ENCODE results near the gene CA14.

DNA sequence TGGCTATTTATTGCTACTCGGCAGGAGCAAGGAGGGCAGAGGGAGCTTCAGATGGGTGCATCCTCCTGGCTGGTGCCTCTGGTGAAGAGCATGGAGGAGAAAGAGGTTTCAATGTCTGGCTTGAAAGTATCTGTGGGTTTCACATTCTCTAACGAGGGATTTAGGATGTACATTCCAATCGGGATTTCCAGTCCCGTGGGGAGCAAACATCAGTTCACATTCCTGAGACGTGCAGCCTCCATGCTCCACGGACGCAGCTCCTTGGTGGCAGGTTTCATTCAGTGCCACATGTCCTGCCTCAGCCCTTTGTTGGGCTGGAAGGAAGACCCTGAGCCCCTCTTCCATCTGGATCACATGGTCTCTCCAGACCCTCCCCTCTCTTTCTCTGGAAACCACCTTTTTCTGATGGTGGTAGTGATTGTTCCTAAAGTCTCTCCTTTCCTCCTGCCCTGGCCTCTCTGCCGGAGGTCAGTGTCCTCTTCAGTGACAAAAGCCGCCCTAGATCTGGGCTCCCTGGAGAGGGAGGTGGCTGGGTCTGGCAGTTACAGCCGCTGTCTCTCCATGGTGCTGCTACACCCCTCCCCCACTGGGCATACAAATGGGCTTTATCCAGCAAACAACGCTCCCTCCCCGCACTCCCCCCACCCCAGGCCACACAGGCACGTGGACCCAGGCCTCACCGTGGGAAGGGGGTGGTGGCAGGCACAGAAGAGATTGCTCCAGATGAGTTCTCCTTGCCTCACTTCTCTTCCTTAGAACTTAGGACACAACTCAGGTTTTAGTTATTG lies 826 bp upstream of the CA14 start:
- TF ChIP-seq, protein P1, sequence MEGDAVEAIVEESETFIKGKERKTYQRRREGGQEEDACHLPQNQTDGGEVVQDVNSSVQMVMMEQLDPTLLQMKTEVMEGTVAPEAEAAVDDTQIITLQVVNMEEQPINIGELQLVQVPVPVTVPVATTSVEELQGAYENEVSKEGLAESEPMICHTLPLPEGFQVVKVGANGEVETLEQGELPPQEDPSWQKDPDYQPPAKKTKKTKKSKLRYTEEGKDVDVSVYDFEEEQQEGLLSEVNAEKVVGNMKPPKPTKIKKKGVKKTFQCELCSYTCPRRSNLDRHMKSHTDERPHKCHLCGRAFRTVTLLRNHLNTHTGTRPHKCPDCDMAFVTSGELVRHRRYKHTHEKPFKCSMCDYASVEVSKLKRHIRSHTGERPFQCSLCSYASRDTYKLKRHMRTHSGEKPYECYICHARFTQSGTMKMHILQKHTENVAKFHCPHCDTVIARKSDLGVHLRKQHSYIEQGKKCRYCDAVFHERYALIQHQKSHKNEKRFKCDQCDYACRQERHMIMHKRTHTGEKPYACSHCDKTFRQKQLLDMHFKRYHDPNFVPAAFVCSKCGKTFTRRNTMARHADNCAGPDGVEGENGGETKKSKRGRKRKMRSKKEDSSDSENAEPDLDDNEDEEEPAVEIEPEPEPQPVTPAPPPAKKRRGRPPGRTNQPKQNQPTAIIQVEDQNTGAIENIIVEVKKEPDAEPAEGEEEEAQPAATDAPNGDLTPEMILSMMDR (IDR thresholded peaks at IDR 0.05 in 2 of 3, conservative IDR thresholded peaks at IDR 0.05 in 1 of 3; ENCODE audit: insufficient read depth in 2 of 3, low read depth in 1 of 3, low read length in 3 of 3), result no peak
- TF ChIP-seq POLR2A (conservative IDR thresholded peaks at IDR 0.05) (no peak), RCOR1 (IDR thresholded peaks at IDR 0.05; ENCODE audit: borderline replicate concordance in 1 of 2, low read depth in 2 of 2, low read length in 2 of 2) (no peak), RFX5 (IDR thresholded peaks at IDR 0.05; ENCODE audit: low read depth, low read length) (no peak), EP300 (IDR thresholded peaks at IDR 0.05; ENCODE audit: low read length) (no peak)

All from K562 (cell line).